DOHH2 (cell line): Measurements from ENCODE around the gene INSYN2B.

Source experiments
- H3F3A ChIP-seq: fragments of 200-600 bp; sonication (generic), shearing (Covaris generic); 2 replicates; pipeline ENCODE4 v1.6.0; 2016; ENCODE audit warnings: antibody characterized with exemption, mild to moderate bottlenecking; ENCODE audit not compliant: control insufficient read depth, insufficient read depth
- H3K27ac ChIP-seq: fragments of 200-600 bp; sonication (generic); 2 replicates; pipeline ENCODE4 v1.5.1; 2014; ENCODE audit warnings: low read depth, mild to moderate bottlenecking, low read length, moderate library complexity
- H3K27me3 ChIP-seq: fragments of 200-600 bp; sonication (generic); 2 replicates; pipeline ENCODE4 v1.6.1; 2014; ENCODE audit warnings: mild to moderate bottlenecking, low read length, mixed read lengths; ENCODE audit not compliant: control insufficient read depth
- H3K36me3 ChIP-seq: fragments of 200-600 bp; sonication (generic); 2 replicates; pipeline ENCODE4 v1.6.1; 2014; ENCODE audit warnings: mild to moderate bottlenecking, low read length, moderate library complexity, mixed read lengths; ENCODE audit not compliant: control insufficient read depth
- H3K4me1 ChIP-seq: fragments of 200-600 bp; sonication (generic); 2 replicates; pipeline ENCODE4 v1.6.1; 2014; ENCODE audit warnings: mild to moderate bottlenecking, low read length, mixed read lengths; ENCODE audit not compliant: control insufficient read depth
- H3K4me2 ChIP-seq: fragments of 200-600 bp; sonication (generic); 2 replicates; pipeline ENCODE4 v1.6.0; 2014; ENCODE audit warnings: mild to moderate bottlenecking, low read length, moderate library complexity
- H3K4me3 ChIP-seq: fragments of 200-600 bp; sonication (generic); 2 replicates; pipeline ENCODE4 v1.5.1; 2014; ENCODE audit warnings: mild to moderate bottlenecking, low read length, mixed read lengths
- H3K79me2 ChIP-seq: fragments of 200-600 bp; sonication (generic); 2 replicates; pipeline ENCODE4 v1.6.1; 2014; ENCODE audit warnings: mild to moderate bottlenecking, low read length, mixed read lengths; ENCODE audit not compliant: control insufficient read depth
- H3K9me2 ChIP-seq: fragments of 200-600 bp; sonication (generic); replicated peaks from 2 replicates; pipeline ENCODE4 v1.6.1; 2014; ENCODE audit warnings: mild to moderate bottlenecking, low read length, mixed read lengths; ENCODE audit not compliant: control insufficient read depth
- H3K9me3 ChIP-seq: fragments of 200-600 bp; sonication (generic); 2 replicates; pipeline ENCODE4 v1.6.1; 2014; ENCODE audit warnings: antibody characterized with exemption, low read length, mixed read lengths; ENCODE audit not compliant: control insufficient read depth, insufficient read depth
- H4K20me1 ChIP-seq: fragments of 200-600 bp; sonication (generic); 2 replicates; pipeline ENCODE4 v1.6.0; 2014; ENCODE audit warnings: low read depth, mild to moderate bottlenecking, antibody characterized with exemption, low read length, moderate library complexity; ENCODE audit not compliant: control insufficient read depth, insufficient read depth
- EZH2phosphoT487 ChIP-seq: fragments of 200-600 bp; sonication (generic); IDR thresholded peaks from 2 replicates; pipeline ENCODE4 v1.6.1; 2017; ENCODE audit warnings: borderline replicate concordance, mild to moderate bottlenecking, antibody characterized with exemption, low read length, moderate library complexity, mixed read lengths
- TF ChIP-seq, protein P1 (sequence below): fragments of 200-600 bp; sonication (generic); IDR thresholded peaks from one replicate; pipeline ENCODE4 v1.5.1; 2014; ENCODE audit warnings: antibody characterized with exemption, mild to moderate bottlenecking, low read depth, low read length; ENCODE audit not compliant: poor library complexity, severe bottlenecking

The INSYN2B gene

DNA sequence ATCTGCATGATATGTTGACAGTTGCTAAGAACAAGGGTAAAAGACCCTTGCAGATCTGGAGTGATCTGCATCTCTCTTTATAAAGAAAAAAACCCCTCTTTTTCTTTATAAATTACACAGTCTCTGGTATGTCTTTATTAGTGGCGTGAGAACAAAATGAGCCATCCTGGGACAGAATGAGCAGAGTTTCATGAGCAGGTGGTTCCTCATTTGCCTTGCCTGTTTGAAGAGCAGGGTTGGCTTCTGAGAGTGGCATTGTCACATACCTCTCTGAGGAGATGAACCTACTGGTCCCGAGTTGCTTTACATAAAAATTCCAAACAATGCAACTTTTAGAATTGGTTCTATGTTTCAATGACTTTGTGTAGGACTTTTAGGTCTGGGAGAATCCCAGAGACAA is 94.3 kb downstream of the INSYN2B start:
- H3F3A ChIP-seq, result no peaks in the 10 kb centered on the region
- H3K79me2 ChIP-seq, result no peaks in the 10 kb centered on the region
- H3K27ac ChIP-seq, result no peak overlapping the region
- H3K4me3 ChIP-seq, result no peak overlapping the region
- no peaks in the 10 kb centered on the region for H3K9me3 ChIP-seq
- 0 out of 2 replicates have a peak, but pooled peaks cover 4% of the 10 kb centered on the region for H3K36me3 ChIP-seq
- TF ChIP-seq, protein P1, sequence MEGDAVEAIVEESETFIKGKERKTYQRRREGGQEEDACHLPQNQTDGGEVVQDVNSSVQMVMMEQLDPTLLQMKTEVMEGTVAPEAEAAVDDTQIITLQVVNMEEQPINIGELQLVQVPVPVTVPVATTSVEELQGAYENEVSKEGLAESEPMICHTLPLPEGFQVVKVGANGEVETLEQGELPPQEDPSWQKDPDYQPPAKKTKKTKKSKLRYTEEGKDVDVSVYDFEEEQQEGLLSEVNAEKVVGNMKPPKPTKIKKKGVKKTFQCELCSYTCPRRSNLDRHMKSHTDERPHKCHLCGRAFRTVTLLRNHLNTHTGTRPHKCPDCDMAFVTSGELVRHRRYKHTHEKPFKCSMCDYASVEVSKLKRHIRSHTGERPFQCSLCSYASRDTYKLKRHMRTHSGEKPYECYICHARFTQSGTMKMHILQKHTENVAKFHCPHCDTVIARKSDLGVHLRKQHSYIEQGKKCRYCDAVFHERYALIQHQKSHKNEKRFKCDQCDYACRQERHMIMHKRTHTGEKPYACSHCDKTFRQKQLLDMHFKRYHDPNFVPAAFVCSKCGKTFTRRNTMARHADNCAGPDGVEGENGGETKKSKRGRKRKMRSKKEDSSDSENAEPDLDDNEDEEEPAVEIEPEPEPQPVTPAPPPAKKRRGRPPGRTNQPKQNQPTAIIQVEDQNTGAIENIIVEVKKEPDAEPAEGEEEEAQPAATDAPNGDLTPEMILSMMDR, result no peak
- TF ChIP-seq EZH2phosphoT487, result no peak
- H3K9me2 ChIP-seq, result no peaks in the 10 kb centered on the region
- no peaks in the 10 kb centered on the region for H3K27me3 ChIP-seq
- no peak overlapping the region for H3K4me2 ChIP-seq
- no peaks in the 10 kb centered on the region for H3K4me1 ChIP-seq
- no peaks in the 10 kb centered on the region for H4K20me1 ChIP-seq

DNA sequence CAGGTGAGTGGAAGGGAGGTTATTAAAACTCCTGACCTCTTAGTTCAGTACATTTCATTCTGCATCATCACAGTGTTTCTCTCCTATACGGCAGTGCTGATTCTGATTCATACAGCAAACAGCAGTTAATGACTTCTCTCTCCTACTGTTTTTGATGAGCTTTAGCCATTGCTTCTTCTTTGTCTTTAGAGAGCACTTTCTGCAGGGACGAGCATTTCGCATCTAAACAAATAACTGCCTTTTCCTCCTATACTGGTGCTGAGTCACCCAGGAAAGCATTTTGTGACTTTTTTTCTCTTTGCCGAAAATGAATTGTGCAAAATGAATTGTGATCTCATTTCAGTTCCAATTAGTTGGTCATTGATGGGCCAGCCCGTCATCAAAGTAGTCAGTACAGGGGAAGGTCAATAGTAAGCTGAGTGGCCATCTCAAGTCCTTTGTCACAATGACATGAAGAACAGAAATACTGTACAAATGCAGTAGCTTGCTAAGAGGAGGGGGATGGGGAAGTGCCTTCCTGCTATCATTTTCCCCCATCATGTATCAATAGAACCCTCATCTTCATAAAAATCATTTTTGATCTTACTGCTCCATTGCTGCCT is 98.5 kb downstream of the INSYN2B start:
- H3K4me2 ChIP-seq, result no peak overlapping the region

DNA sequence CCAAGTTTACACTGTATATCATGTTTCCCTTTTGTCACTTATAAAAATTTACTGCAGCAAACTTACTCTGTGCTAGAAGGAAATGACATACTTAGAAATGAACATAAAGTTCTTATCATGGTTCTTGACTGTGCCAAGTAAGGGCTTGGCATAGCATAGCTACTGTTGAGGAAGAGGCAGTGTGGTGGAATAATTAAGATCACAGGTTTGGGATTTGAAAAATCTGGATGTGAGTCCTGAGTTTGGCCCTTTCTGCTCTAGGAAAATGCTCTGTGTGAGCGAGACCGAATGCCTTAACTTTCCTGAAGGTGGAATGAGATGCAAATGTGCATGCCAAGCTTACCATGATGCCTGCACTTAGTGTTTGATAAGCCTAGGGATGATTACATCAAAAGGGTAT is 99.5 kb downstream of the INSYN2B start:
- Histone ChIP-seq H3K36me3 (no peaks in the 10 kb centered on the region), H3K4me2 (no peak overlapping the region), H3K9me3 (no peaks in the 10 kb centered on the region), H4K20me1 (no peaks in the 10 kb centered on the region), H3K27ac (no peak overlapping the region), H3K4me1 (no peaks in the 10 kb centered on the region), H3K9me2 (no peaks in the 10 kb centered on the region), H3K79me2 (no peaks in the 10 kb centered on the region), H3F3A (no peaks in the 10 kb centered on the region), H3K4me3 (no peak overlapping the region), H3K27me3 (no peaks in the 10 kb centered on the region)
- no peak for TF ChIP-seq EZH2phosphoT487
- TF ChIP-seq, protein P1, result no peak

More for the DNA sequence above, 98.5 kb downstream of the INSYN2B start:
- no peak overlapping the region for H3K4me3 ChIP-seq
- no peak overlapping the region for H3K27ac ChIP-seq
- no peaks in the 10 kb centered on the region for H3K9me3 ChIP-seq
- 0 out of 2 replicates have a peak, but pooled peaks cover 2% of the 10 kb centered on the region for H3K36me3 ChIP-seq
- H3K4me1 ChIP-seq, result no peaks in the 10 kb centered on the region
- no peaks in the 10 kb centered on the region for H3K79me2 ChIP-seq
- H3K27me3 ChIP-seq, result no peaks in the 10 kb centered on the region
- TF ChIP-seq, protein P1, result no peak
- H3K9me2 ChIP-seq, result no peaks in the 10 kb centered on the region
- H4K20me1 ChIP-seq, result no peaks in the 10 kb centered on the region
- no peaks in the 10 kb centered on the region for H3F3A ChIP-seq
